ENCODE results near the gene HS3ST3A1. TPM values are rescaled to one million over a fixed set of nuclear protein-coding genes. Genes with fewer than 3 reads are reported as not detected.

Gene HS3ST3A1
- total RNA-seq, 1 experiment from 2014 or later: 3.4 TPM

- Histone ChIP-seq H3K56ac (ENCODE audit: insufficient read length, low read depth, low read length) (no peak overlapping the region), H4K91ac (ENCODE audit: insufficient read length, low read depth, low read length) (no peak overlapping the region), H4K5ac (ENCODE audit: insufficient read length, low read depth, low read length) (no peak overlapping the region), H3K79me1 (ENCODE audit: insufficient read depth, low read depth, low read length, poor library complexity, severe bottlenecking) (no peaks in the 10 kb centered on the region), H3K23me2 (ENCODE audit: insufficient read length, low read depth, low read length, poor library complexity, severe bottlenecking) (no peaks in the 10 kb centered on the region), H3K4ac (ENCODE audit: low read depth, low read length) (no peak overlapping the region), H4K20me1 (ENCODE audit: control insufficient read depth, insufficient read depth, insufficient read length) (no peaks in the 10 kb centered on the region), H3K9me3 (ENCODE audit: control insufficient read depth, low read depth, low read length) (no peaks in the 10 kb centered on the region), H2BK120ac (ENCODE audit: low read depth, low read length, poor library complexity, severe bottlenecking) (no peak overlapping the region), H2BK20ac (ENCODE audit: low read depth, low read length, poor library complexity, severe bottlenecking) (no peak overlapping the region), H2AK5ac (ENCODE audit: insufficient read length, low read length) (no peak overlapping the region), H3K27me3 (ENCODE audit: insufficient read depth, low read length) (no peaks in the 10 kb centered on the region), H3K23ac (ENCODE audit: insufficient read length, low read depth, low read length) (no peak overlapping the region), H2BK12ac (ENCODE audit: insufficient read length, low read depth, low read length) (no peak overlapping the region), H2BK5ac (ENCODE audit: insufficient read length, low read length) (no peak overlapping the region), H2BK15ac (ENCODE audit: low read depth, low read length) (no peak overlapping the region), H3T11ph (ENCODE audit: low read length) (no peak overlapping the region), H3K4me2 (ENCODE audit: insufficient read depth, insufficient read length, low read length) (no peak overlapping the region), H4K8ac (replicated peaks; ENCODE audit: insufficient read length, low read depth, low read length) (no peak overlapping the region), H2AFZ (ENCODE audit: low read length) (no peak overlapping the region), H3K4me1 (ENCODE audit: insufficient read depth, low read length) (no peaks in the 10 kb centered on the region), H3K14ac (ENCODE audit: insufficient read depth, low read length) (no peak overlapping the region), H3K9ac (ENCODE audit: extremely low read depth, insufficient read length, low read length) (no peak overlapping the region), H3K27ac (ENCODE audit: insufficient read length, low read depth, low read length) (no peak overlapping the region), H3K79me2 (ENCODE audit: insufficient read depth, low read length) (no peaks in the 10 kb centered on the region), H3K18ac (ENCODE audit: insufficient read length, low read depth, low read length) (no peak overlapping the region)
- no CpG with 5 or more reads among the region's 6 CpGs for WGBS (ENCODE audit: extremely low coverage, insufficient read length, low lambda C conversion rate)
- TF ChIP-seq CTCF (conservative IDR thresholded peaks at IDR 0.05): no peak
- H3K4me3 Mint-ChIP-seq: no peak overlapping the region
- DNase-seq: no peak
- H3K27me3 Mint-ChIP-seq (ENCODE audit: low read depth): no peaks in the 10 kb centered on the region
- H3K9me3 Mint-ChIP-seq: no peaks in the 10 kb centered on the region
- no peaks in the 10 kb centered on the region for H3K4me1 Mint-ChIP-seq
- H3K36me3 Mint-ChIP-seq (ENCODE audit: insufficient read depth in 1 of 3, low read depth in 3 of 3): no peaks in the 10 kb centered on the region
- no peak overlapping the region for H3K27ac Mint-ChIP-seq
Measured at GRCh38 chr17:13503526-13503925, 98.2 kb downstream of the HS3ST3A1 start.
